Dendritic cell treated with granulocyte-macrophage colony-stimulating factor and Interleukin-4, amounts not matched to agents 40 ng/mL and 50 ng/mL, for 4 days (primary cell): Measurements from ENCODE around the gene ZNF341.
"Not testable (repeated sequence)": the region's sequence is repeated elsewhere in the genome, so short reads cannot be mapped to it uniquely, and the experiment has no call there.

ENCODE experiments used
- H3K27ac Mint-ChIP-seq: one replicate; pipeline ENCODE4 v1.8.0; 2022; ENCODE audit warnings: mild to moderate bottlenecking, mixed read lengths
- H3K27me3 Mint-ChIP-seq: one replicate; pipeline ENCODE4 v1.8.0; 2022; ENCODE audit warnings: mild to moderate bottlenecking, mixed read lengths
- H3K36me3 Mint-ChIP-seq: one replicate; pipeline ENCODE4 v1.8.0; 2022; ENCODE audit warnings: low read depth, mixed read lengths
- H3K4me1 Mint-ChIP-seq: one replicate; pipeline ENCODE4 v1.8.0; 2022; ENCODE audit warnings: low read depth, mixed read lengths
- H3K4me3 Mint-ChIP-seq: one replicate; pipeline ENCODE4 v1.8.0; 2022; ENCODE audit warnings: mild to moderate bottlenecking, moderate library complexity, mixed read lengths
- H3K9me3 Mint-ChIP-seq: one replicate; pipeline ENCODE4 v1.8.0; 2022; ENCODE audit warnings: mixed read lengths
- intact Hi-C: fragments of 100-400 bp; cut with micrococcal nuclease; formaldehyde crosslinking; loops from one replicate; pipeline ENCODE4 v1.15.0; 2022

Gene ZNF341

GRCh38 chr20:33693741-33694638 lies 37.8 kb upstream of the ZNF341 start:
- intact Hi-C loops: no loop called here
- Mint-ChIP-seq H3K27ac (no peak overlapping the region), H3K4me3 (no peak overlapping the region), H3K36me3 (no peaks in the 10 kb centered on the region), H3K9me3 (peaks cover 5% of the 10 kb centered on the region), H3K27me3 (no peaks in the 10 kb centered on the region), H3K4me1 (peaks cover 5% of the 10 kb centered on the region)

GRCh38 chr20:33694639-33695012 lies 37.2 kb upstream of the ZNF341 start:
- Mint-ChIP-seq H3K4me3 (no peak overlapping the region), H3K4me1 (peaks cover 5% of the 10 kb centered on the region), H3K27me3 (no peaks in the 10 kb centered on the region), H3K36me3 (no peaks in the 10 kb centered on the region), H3K27ac (no peak overlapping the region), H3K9me3 (peaks cover 5% of the 10 kb centered on the region)
- intact Hi-C loops: no loop called here

- intact Hi-C loops: no loop called here
- Mint-ChIP-seq H3K27ac (no peak overlapping the region), H3K36me3 (no peaks in the 10 kb centered on the region), H3K4me1 (no peaks in the 10 kb centered on the region), H3K4me3 (no peak overlapping the region), H3K27me3 (no peaks in the 10 kb centered on the region), H3K9me3 (peaks cover 13% of the 10 kb centered on the region)
Measured at GRCh38 chr20:33696448-33696847, 35.3 kb upstream of the ZNF341 start.

GRCh38 chr20:33697129-33697528 lies 34.7 kb upstream of the ZNF341 start:
- H3K4me1 Mint-ChIP-seq: no peaks in the 10 kb centered on the region
- H3K27ac Mint-ChIP-seq: peak overlapping the region; percentile 24
- intact Hi-C loops: no loop called here
- H3K4me3 Mint-ChIP-seq: no peak overlapping the region
- no peaks in the 10 kb centered on the region for H3K27me3 Mint-ChIP-seq
- H3K36me3 Mint-ChIP-seq: no peaks in the 10 kb centered on the region
- H3K9me3 Mint-ChIP-seq: peaks cover 13% of the 10 kb centered on the region

- H3K4me1 Mint-ChIP-seq, H3K4me3 Mint-ChIP-seq, H3K27ac Mint-ChIP-seq, intact Hi-C loops, H3K36me3 Mint-ChIP-seq, H3K27me3 Mint-ChIP-seq: not testable (repeated sequence)
- peaks cover 13% of the 10 kb centered on the region for H3K9me3 Mint-ChIP-seq
Measured at GRCh38 chr20:33698966-33699365, 32.8 kb upstream of the ZNF341 start.

- H3K4me3 Mint-ChIP-seq, H3K27me3 Mint-ChIP-seq, H3K36me3 Mint-ChIP-seq, H3K4me1 Mint-ChIP-seq, intact Hi-C loops, H3K27ac Mint-ChIP-seq: not testable (repeated sequence)
- peaks cover 13% of the 10 kb centered on the region for H3K9me3 Mint-ChIP-seq
Measured at GRCh38 chr20:33700696-33701441, 30.9 kb upstream of the ZNF341 start.

GRCh38 chr20:33701629-33702450 lies 30.0 kb upstream of the ZNF341 start:
- no peaks in the 10 kb centered on the region for H3K4me1 Mint-ChIP-seq
- no peak overlapping the region for H3K4me3 Mint-ChIP-seq
- intact Hi-C loops: no loop called here
- H3K27ac Mint-ChIP-seq: no peak overlapping the region
- peaks cover 13% of the 10 kb centered on the region for H3K9me3 Mint-ChIP-seq
- H3K27me3 Mint-ChIP-seq: no peaks in the 10 kb centered on the region
- H3K36me3 Mint-ChIP-seq: peaks cover 6% of the 10 kb centered on the region

- Mint-ChIP-seq H3K36me3 (peaks cover 15% of the 10 kb centered on the region), H3K4me3 (no peak overlapping the region), H3K27ac (no peak overlapping the region), H3K27me3 (no peaks in the 10 kb centered on the region), H3K9me3 (peaks cover 13% of the 10 kb centered on the region), H3K4me1 (no peaks in the 10 kb centered on the region)
- intact Hi-C loops: no loop called here
Measured at GRCh38 chr20:33702861-33703260, 28.9 kb upstream of the ZNF341 start.

- Mint-ChIP-seq H3K36me3 (peaks cover 18% of the 10 kb centered on the region), H3K4me1 (no peaks in the 10 kb centered on the region), H3K9me3 (peaks cover 10% of the 10 kb centered on the region), H3K27ac (no peak overlapping the region), H3K27me3 (no peaks in the 10 kb centered on the region), H3K4me3 (no peak overlapping the region)
- intact Hi-C loops: no loop called here
Measured at GRCh38 chr20:33703498-33704137, 28.2 kb upstream of the ZNF341 start.

GRCh38 chr20:33704197-33704924 lies 27.4 kb upstream of the ZNF341 start:
- H3K9me3 Mint-ChIP-seq: peaks cover 8% of the 10 kb centered on the region
- intact Hi-C loops: no loop called here
- H3K4me1 Mint-ChIP-seq: no peaks in the 10 kb centered on the region
- H3K27me3 Mint-ChIP-seq: no peaks in the 10 kb centered on the region
- no peak overlapping the region for H3K27ac Mint-ChIP-seq
- H3K4me3 Mint-ChIP-seq: no peak overlapping the region
- H3K36me3 Mint-ChIP-seq: peaks cover 18% of the 10 kb centered on the region

- intact Hi-C loops: no loop called here
- no peaks in the 10 kb centered on the region for H3K27me3 Mint-ChIP-seq
- H3K27ac Mint-ChIP-seq: no peak overlapping the region
- H3K4me3 Mint-ChIP-seq: no peak overlapping the region
- no peaks in the 10 kb centered on the region for H3K9me3 Mint-ChIP-seq
- peaks cover 46% of the 10 kb centered on the region for H3K36me3 Mint-ChIP-seq
- H3K4me1 Mint-ChIP-seq: peaks cover 19% of the 10 kb centered on the region
Measured at GRCh38 chr20:33707668-33708067, 24.1 kb upstream of the ZNF341 start.

GRCh38 chr20:33709398-33709797 lies 22.4 kb upstream of the ZNF341 start:
- Mint-ChIP-seq H3K27me3 (no peaks in the 10 kb centered on the region), H3K36me3 (peaks cover 63% of the 10 kb centered on the region), H3K4me1 (peaks cover 25% of the 10 kb centered on the region), H3K27ac (peak overlapping the region; percentile 24), H3K4me3 (no peak overlapping the region), H3K9me3 (no peaks in the 10 kb centered on the region)
- intact Hi-C loops: no loop called here

- Mint-ChIP-seq H3K27me3 (no peaks in the 10 kb centered on the region), H3K36me3 (peaks cover 65% of the 10 kb centered on the region), H3K27ac (peak overlapping the region; percentile 24), H3K9me3 (no peaks in the 10 kb centered on the region), H3K4me3 (no peak overlapping the region), H3K4me1 (peaks cover 25% of the 10 kb centered on the region)
- intact Hi-C loops: no loop called here
Measured at GRCh38 chr20:33709905-33710541, 21.8 kb upstream of the ZNF341 start.
